T47D (cell line): ENCODE results near the gene RAB25.
"Not testable (repeated sequence)": the region's sequence is repeated elsewhere in the genome, so short reads cannot be mapped to it uniquely, and the experiment has no call there.

Experiments
- DNase-seq, 2 experiments: peaks; one replicate each; pipeline versions ENCODE4 v3.0.0 to v3.0.0-alpha.2; 2011 to 2012; ENCODE audit warnings: low read depth in 1 of 2, low spot score in 1 of 2
- JUND ChIP-seq: IDR thresholded peaks from 2 replicates; pipeline ENCODE4 v1.6.1; 2012; ENCODE audit warnings: low read depth
- in situ Hi-C: cut with HindIII; loops from 2 replicates; pipeline ENCODE4 v1.10.0; 2016; ENCODE audit warnings: low sequenced_read_pairs, low pct_unique_long_range_greater_than_20kb

RAB25 gene

DNA sequence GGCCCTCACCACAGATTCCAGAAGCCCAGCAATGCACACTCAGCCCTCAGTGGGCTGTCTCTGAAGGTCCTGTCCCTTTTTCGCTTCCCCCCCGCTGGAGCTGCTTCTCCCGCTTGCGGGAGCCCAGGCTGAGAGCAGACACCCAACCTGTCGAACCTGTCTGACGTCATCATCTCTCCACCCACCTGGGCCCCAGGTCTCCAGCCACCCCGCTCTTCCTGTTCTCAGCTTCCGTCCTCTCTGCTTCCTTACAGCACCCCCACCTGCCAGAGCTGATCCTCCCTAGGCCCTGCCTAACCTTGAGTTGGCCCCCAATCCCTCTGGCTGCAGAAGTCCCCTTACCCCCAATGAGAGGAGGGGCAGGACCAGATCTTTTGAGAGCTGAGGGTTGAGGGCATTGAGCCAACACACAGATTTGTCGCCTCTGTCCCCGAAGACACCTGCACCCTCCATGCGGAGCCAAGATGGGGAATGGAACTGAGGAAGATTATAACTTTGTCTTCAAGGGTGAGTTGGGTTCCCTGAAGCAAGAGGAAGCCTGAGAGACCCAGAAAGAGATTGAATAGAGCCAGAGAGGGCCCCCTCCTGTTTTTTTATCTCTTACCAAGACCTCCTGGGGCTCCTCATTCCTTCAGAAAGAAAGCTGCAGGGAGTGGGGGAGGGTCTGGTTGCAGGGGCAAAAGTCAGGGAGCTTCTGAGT is at the start of gene RAB25:
Gene RAB25 (plus strand): TSS at position 224 of the 700 bp plus-strand sequence. CDS start 241 bp downstream, at position 465.
- DNase-seq = peak; percentile 97 to 98
- peak; percentile 75 for TF ChIP-seq JUND
- in situ Hi-C loops = no loop called here

DNA sequence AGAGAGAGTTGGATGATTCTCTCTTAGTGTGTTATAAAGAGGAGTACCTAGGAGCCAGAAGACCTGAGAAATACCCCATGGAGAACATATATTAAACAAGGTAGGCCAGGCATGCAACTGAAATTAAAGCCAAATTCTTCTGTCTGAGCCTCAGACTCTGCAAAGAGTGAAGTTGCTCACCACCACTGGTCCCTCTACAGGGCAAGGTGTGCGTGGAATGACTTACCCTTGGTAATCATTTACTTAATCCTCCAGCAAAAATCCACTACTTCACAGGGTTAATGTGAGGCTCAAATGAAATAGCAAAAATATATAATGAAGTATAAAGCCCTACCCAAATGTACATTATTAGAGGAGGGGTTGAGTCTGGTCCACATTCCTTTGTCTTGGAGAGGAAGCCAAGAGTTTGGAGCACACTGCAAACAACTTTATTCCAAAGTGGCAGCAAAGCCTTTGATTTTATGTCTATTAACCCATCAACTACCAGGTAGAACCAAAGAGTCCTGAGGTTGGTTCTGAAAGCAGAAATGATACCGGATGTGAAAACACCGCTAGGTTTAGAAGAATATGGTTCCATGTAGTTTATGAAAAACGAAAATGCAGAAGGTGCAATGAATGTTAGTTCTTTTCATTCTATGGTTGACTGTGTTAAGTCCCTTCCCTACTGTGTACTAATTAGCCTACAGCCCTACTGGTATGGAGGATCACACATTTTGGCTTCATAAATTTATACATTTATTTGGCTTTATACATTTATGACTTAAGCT is 48.7 kb upstream of the RAB25 start:
- no peak for DNase-seq
- in situ Hi-C loops = no loop called here
- TF ChIP-seq JUND = no peak

DNA sequence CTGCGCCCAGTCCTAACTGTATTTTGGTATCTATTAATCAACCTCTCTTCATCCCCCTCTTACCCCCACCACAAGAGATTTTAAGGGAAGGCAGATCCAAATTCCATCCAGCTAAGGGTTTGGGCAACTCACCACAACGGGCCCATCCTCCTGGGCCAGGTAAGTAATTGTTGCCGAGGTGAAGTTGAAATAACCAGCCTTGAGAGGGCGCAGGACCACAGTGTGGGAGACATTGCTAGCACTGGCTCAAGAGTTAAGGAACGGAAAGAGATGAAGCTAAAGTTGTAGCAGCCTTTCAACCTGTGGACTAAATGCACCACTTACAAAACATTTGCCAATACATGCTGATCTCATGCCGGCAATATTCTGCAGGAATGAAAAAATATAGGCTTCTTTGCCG is 46.1 kb upstream of the RAB25 start:
- DNase-seq = peak in 1 of 2 experiments; percentile 35
- no peak for TF ChIP-seq JUND
- in situ Hi-C loops = no loop called here

DNA sequence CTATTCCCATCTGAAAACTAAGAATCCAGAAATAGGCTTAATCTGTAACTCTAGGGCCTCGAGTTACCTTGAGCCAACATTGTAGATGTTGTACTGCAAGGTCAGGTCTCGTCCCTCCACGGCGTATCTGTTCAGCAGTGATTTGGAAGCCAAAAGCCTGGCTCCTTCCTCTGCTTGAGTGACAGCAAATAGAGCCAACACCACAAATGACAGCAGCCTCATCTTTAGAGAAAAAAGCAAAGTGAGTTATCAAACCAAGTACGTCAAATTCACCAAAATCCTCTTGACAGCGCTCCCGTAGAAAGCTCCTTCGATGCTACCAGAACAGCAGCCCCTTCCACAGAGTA is 41.0 kb upstream of the RAB25 start:
- no peak for TF ChIP-seq JUND
- in situ Hi-C loops = no loop called here
- no peak for DNase-seq

DNA sequence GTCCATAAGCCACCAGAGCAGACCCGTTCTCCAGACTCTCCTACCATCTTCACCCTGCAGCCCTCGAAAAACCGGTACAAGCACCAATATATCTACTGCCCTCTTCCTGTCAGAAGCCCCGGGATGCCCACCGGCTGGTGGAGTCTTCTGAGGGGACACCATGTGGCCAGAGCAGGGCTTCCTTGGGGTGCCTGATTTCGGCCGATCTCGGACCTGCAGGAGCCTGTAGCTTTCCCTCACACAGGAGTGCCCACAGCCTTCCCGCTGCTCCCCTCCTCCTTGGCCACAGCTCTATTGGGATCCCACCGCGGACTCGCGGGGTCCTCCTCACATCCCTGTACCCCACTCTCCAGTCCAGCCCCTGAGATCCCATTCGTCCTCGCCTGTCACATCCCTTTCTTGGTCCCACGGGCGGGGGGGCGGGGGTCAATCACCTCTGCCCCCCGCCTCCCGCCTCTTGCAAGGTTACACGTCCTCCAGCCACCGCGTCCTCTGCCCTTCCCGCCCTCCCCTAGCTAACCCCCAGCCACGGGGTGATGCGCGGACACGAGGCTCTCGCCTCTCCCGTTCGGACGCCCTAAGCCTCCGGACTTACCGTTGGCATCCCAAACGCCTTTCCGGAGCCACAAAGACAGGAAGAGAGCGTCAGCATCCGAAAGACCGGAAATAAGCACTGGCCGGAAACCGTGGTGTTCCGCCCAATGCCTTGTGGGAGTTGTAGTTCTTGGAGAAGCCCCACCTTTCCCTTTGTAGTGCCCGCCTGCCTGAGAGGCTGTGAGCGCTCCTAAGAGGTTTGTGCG is 40.5 kb upstream of the RAB25 start, which contains the start of gene SSR2:
Gene SSR2 (minus strand): TSS at position 659 of the 800 bp plus-strand sequence. CDS start 784 bp downstream, outside the sequence.
- in situ Hi-C loops = no loop called here
- DNase-seq = peak; percentile 94 to 97
- TF ChIP-seq JUND = no peak

DNA sequence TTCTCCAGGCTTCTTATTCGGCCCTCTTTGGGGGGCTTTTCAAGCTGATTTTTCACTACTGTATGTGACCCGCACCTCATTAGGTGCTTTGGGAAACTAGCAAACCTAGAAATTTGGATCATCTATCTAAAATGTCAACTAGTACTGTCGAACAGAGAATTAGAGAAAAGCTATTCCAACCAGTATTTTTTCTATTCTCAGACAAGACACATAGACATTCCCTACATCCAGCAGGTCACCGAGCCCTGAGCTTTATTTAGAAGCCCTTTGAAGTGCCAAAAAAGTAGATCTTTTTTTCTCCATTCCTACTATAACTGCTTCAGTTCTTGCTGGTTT is 39.9 kb upstream of the RAB25 start:
- in situ Hi-C loops = no loop called here
- TF ChIP-seq JUND = no peak
- DNase-seq = no peak

DNA sequence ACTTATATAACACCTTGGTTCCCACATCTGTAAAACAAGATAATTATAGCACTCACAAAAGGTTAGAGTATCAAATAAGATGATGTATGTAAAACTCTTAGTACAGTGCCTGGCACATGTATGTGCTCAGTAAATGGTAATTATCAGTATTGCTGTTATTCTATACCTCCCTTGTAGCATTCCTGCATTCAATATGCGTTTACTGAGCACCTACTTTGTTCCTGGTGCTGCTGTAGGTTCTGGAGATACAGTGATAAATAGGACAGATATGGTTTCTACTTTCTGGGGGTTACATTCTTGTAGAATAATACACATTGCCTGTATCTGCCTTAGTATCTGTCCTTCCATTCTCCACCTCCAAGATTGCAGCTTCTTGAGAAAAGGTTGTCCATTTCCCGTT is 39.0 kb upstream of the RAB25 start:
- TF ChIP-seq JUND = no peak
- in situ Hi-C loops = no loop called here

DNA sequence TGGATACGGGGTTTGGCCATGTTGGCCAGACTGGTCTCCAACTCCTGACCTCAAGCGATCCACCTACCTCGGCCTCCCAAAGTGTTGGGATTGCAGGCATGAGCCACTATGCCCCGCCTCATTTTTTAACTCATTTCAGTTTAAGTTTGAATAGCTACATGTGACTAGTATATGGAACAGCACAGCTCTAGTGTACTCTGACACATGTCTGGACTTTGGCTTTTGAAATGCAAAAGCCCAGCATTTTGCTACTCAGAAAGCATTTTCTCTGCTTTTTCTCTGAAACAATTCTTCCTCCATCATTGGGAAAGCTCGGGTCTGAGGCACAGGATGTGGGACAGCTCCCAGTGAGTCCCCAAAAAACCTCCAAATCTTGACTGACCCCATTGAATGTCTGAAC is 36.2 kb upstream of the RAB25 start:
- in situ Hi-C loops = no loop called here
- no peak for DNase-seq
- no peak for TF ChIP-seq JUND

More for the DNA sequence above, 39.0 kb upstream of the RAB25 start:
- DNase-seq = no peak

DNA sequence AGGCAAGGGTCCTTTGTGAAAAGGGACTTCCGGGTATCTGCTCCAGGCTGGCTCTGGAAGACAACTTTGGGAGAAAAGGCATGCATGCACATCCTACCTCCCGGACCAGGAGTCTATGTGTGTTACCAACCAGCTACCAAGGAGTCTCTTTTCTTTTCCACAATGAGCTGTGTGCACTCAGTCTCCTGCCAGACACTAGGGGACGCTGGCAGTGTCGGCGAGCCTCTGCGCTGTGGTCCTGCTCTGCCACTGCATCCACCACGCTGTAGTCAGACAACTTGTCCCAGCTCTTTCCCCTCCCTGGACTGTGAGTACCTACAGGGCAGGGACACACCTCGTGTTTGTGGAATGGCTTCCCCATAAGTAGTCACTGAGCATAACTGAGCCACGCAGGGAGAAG is 35.1 kb upstream of the RAB25 start:
- no peak for TF ChIP-seq JUND
- in situ Hi-C loops = no loop called here
- peak; percentile 75 for DNase-seq

DNA sequence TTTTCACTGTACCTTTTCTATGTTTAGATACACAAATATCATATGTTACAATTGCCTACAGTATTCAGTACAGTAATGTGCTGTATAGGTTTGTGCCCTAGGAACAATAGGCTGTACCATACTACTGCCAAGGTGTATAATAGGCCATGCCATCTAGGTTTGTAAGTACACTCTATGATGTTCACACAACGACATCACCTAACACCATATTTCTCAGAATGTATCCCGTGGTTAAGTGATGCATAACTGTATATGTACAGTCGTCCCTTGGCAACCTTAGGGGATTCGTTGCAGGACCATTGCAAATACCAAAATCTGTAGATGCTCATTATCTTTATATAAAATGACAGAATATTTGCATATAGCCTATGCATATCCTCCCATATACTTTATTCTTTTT is 34.4 kb upstream of the RAB25 start:
- in situ Hi-C loops = no loop called here
- no peak for DNase-seq
- TF ChIP-seq JUND = no peak

DNA sequence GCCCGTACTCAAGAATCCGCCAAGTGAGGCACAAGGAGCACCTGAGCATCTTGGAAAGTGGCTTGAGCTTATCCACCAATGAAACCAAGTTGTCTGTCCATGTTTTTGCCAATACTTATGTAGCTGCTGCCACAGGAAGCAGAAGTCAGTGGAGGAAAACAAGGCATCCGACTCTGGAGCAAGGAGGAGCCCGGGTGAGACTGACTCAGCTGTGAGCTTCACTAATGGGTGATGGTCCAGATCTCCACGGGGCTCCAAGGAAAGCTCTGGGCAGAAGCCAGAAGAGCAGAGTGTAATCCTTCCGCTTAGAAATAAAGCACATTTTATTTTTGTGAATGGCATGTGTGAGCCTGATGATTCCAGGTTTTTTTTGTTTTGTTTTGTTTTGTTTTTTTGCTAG is 27.9 kb upstream of the RAB25 start:
- in situ Hi-C loops = no loop called here
- TF ChIP-seq JUND = no peak
- DNase-seq = no peak

DNA sequence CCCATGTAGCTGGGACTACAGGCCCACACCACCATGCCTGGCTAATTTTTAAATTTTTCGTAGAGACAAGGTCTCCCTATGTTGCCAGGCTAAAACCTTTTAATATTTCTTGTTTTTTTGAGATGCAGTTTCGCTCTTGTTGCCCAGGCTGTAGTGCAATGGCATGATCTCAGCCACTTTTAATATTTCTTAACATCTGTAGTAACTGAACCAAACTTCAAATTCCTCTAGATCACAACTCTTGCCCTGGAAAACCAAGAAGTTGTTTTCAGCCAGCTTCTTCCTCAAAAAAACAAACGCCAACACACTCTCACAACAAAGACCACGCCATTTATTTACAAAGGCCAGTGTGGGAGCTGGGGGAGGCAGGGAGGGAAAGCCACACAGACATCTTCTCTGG is 26.0 kb upstream of the RAB25 start:
- in situ Hi-C loops, DNase-seq: not testable (repeated sequence)

DNA sequence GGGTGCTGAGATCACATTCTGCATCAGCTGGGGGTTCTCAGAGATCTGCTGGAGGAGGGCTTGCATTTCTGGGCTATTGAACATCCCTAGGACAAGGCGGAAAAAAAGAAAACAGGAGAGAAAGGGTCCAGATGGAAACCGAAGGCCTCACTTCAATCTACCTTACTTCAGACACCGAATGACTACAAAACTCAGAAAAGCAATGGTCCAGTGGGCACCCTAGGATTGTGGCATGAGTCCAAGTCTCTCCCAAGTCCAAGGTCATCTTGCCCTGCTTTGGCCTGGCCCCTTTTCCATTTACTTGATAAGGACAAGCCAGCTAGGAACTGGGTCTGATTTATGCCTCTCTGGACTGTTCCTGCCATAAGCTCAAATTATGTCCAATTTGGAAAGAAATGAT is 18.1 kb upstream of the RAB25 start:
- DNase-seq = no peak
- TF ChIP-seq JUND = no peak
- in situ Hi-C loops = no loop called here
